GM12878 (cell line): Measurements from ENCODE around the gene USH1G. TPM values are rescaled to one million over a fixed set of nuclear protein-coding genes. Genes with fewer than 3 reads are reported as not detected.
A peak's percentile ranks its signal among the peaks of the same experiment; 100 is the strongest.

Source experiments
- GABPA ChIP-seq: IDR thresholded peaks from 2 replicates; pipeline ENCODE4 v1.6.1; 2014; ENCODE audit warnings: antibody characterized with exemption, low read depth, mild to moderate bottlenecking, inconsistent platforms
- HDGF ChIP-seq: fragments of 450-650 bp; IDR thresholded peaks from 2 replicates; pipeline ENCODE4 v1.6.1; 2016; ENCODE audit warnings: antibody characterized with exemption
- MXI1 ChIP-seq: fragments of 150-350 bp; IDR thresholded peaks from 2 replicates; pipeline ENCODE4 v1.6.1; 2011; ENCODE audit warnings: low read depth, mild to moderate bottlenecking, inconsistent platforms, low read length, improper control_type of control experiment
- NBN ChIP-seq: fragments of 450-650 bp; IDR thresholded peaks from 2 replicates; pipeline ENCODE4 v1.6.1; 2016
- NR2C2 ChIP-seq: IDR thresholded peaks from 2 replicates; pipeline ENCODE4 v1.6.1; 2011; ENCODE audit warnings: borderline replicate concordance, low read depth; ENCODE audit not compliant: control insufficient read depth, insufficient read length
- RB1 ChIP-seq: fragments of 450-650 bp; formaldehyde crosslinking; IDR thresholded peaks from 2 replicates; pipeline ENCODE4 v1.6.1; 2017; ENCODE audit warnings: mild to moderate bottlenecking, borderline replicate concordance
- ZBED1 ChIP-seq: IDR thresholded peaks from 2 replicates; pipeline ENCODE4 v1.6.1; 2016; ENCODE audit warnings: borderline replicate concordance
- ZBTB11 ChIP-seq: fragments of 450-650 bp; formaldehyde crosslinking; IDR thresholded peaks from 2 replicates; pipeline ENCODE4 v1.5.0; 2022; ENCODE audit warnings: mild to moderate bottlenecking, missing genetic modification characterization
- polyA plus RNA-seq, 11 experiments: library from polyadenylated mRNA; depleted of rRNA in 4 of 11; unstranded in 6 of 11; stranded (reverse) in 5 of 11; fragments of >200 nt; fragmentation: Nextera tagmentation in 4 of 11; fragmentation: Illumina TruSeq in 1 of 11; extraction: Ambion mirVana in 4 of 11; extraction: Trizol in 1 of 11; gene quantifications; 1 replicate in 1 of 11; 2 replicates in 10 of 11; pipeline versions ENCODE4 v1.2.1 to v1.2.3, GENCODE V29; 2011 to 2016; ENCODE audit warnings: inconsistent platforms in 2 of 11, missing spikeins in 2 of 11, low read depth in 1 of 11
- total RNA-seq, 4 experiments: library from RNA; depleted of rRNA in 3 of 4; stranded (reverse); fragments of >200 nt in 3 of 4; fragmentation: Illumina TruSeq in 1 of 4; extraction: Trizol in 1 of 4; gene quantifications; 2 replicates each; pipeline versions ENCODE4 v1.2.1 to v1.2.3, GENCODE V29; 2013 to 2021
- TF ChIP-seq, protein P1 (sequence below): fragments of 450-650 bp; IDR thresholded peaks from 2 replicates; pipeline ENCODE4 v1.6.1; 2014; ENCODE audit warnings: mild to moderate bottlenecking
- TF ChIP-seq, protein P2 (sequence below): IDR thresholded peaks from 2 replicates; pipeline ENCODE4 v1.6.1; 2012; ENCODE audit warnings: improper control_type of control experiment, low read depth, low read length; ENCODE audit not compliant: insufficient replicate concordance

Gene USH1G
- total and polyA plus RNA-seq, 10 of the 15 experiments (the other 5 are each of a cell fraction or from before 2014, with no cell fraction given) = 0.05 to 0.62 (median 0.09) TPM; not detected in 7

GRCh38 chr17:74872313-74873036 lies 50.6 kb downstream of the USH1G start, which contains the start of gene FDXR (continued):
- TF ChIP-seq, protein P1, sequence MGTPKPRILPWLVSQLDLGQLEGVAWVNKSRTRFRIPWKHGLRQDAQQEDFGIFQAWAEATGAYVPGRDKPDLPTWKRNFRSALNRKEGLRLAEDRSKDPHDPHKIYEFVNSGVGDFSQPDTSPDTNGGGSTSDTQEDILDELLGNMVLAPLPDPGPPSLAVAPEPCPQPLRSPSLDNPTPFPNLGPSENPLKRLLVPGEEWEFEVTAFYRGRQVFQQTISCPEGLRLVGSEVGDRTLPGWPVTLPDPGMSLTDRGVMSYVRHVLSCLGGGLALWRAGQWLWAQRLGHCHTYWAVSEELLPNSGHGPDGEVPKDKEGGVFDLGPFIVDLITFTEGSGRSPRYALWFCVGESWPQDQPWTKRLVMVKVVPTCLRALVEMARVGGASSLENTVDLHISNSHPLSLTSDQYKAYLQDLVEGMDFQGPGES = no peak
- TF ChIP-seq GABPA (no peak), ZBED1 (no peak), HDGF (peak; percentile 87), RB1 (0 out of 2 replicates have a peak, but pooled peaks have one; percentile 21), ZBTB11 (CRISPR knock-in tag) (no peak), NBN (peak; percentile 27; the same call in 1 of the 2 replicates), MXI1 (no peak), NR2C2 (no peak)
- TF ChIP-seq, protein P2, sequence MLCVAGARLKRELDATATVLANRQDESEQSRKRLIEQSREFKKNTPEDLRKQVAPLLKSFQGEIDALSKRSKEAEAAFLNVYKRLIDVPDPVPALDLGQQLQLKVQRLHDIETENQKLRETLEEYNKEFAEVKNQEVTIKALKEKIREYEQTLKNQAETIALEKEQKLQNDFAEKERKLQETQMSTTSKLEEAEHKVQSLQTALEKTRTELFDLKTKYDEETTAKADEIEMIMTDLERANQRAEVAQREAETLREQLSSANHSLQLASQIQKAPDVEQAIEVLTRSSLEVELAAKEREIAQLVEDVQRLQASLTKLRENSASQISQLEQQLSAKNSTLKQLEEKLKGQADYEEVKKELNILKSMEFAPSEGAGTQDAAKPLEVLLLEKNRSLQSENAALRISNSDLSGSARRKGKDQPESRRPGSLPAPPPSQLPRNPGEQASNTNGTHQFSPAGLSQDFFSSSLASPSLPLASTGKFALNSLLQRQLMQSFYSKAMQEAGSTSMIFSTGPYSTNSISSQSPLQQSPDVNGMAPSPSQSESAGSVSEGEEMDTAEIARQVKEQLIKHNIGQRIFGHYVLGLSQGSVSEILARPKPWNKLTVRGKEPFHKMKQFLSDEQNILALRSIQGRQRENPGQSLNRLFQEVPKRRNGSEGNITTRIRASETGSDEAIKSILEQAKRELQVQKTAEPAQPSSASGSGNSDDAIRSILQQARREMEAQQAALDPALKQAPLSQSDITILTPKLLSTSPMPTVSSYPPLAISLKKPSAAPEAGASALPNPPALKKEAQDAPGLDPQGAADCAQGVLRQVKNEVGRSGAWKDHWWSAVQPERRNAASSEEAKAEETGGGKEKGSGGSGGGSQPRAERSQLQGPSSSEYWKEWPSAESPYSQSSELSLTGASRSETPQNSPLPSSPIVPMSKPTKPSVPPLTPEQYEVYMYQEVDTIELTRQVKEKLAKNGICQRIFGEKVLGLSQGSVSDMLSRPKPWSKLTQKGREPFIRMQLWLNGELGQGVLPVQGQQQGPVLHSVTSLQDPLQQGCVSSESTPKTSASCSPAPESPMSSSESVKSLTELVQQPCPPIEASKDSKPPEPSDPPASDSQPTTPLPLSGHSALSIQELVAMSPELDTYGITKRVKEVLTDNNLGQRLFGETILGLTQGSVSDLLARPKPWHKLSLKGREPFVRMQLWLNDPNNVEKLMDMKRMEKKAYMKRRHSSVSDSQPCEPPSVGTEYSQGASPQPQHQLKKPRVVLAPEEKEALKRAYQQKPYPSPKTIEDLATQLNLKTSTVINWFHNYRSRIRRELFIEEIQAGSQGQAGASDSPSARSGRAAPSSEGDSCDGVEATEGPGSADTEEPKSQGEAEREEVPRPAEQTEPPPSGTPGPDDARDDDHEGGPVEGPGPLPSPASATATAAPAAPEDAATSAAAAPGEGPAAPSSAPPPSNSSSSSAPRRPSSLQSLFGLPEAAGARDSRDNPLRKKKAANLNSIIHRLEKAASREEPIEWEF = no peak
